ENCODE results near the gene CLIP2. TPM values are rescaled to one million over a fixed set of nuclear protein-coding genes. Genes with fewer than 3 reads are reported as not detected.

CLIP2 gene
- polyA plus RNA-seq, 1 donor from 2014 or later = 25.7 TPM

DNA sequence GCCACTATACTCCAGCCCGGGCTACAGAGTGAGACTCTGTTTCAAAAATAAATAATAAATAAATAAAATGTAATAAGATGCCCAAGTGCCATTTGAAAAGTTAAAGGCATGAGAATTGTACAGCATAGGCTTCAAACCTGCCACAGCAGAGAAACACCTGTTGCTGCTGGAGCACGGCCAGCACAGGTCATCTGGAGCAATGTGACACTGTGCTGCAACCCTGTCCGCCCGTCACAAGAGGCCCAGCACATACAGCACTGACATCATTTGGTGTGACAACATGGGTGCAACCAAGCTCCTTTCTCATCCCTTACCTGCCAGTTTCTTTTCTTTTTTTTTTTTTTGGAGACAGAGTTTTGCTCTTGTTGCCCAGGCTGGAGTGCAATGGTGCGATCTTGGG, 36.3 kb upstream of the CLIP2 start:
- no peaks in the 10 kb centered on the region for H4K20me1 ChIP-seq (ENCODE audit: insufficient read depth)
- TF ChIP-seq SMC3 (conservative IDR thresholded peaks at IDR 0.05; ENCODE audit: poor library complexity) (no peak), TAF1 (IDR thresholded peaks at IDR 0.05; ENCODE audit: low read depth) (no peak), POLR2AphosphoS5 (IDR thresholded peaks at IDR 0.05) (no peak), RAD21 (conservative IDR thresholded peaks at IDR 0.05) (no peak), MXI1 (conservative IDR thresholded peaks at IDR 0.05; ENCODE audit: poor library complexity, severe bottlenecking) (no peak), EP300 (conservative IDR thresholded peaks at IDR 0.05; ENCODE audit: poor library complexity, severe bottlenecking) (no peak), EZH2 (IDR thresholded peaks at IDR 0.05; ENCODE audit: borderline replicate concordance, insufficient read depth, low read length, poor library complexity, severe bottlenecking) (no peak)
- TF ChIP-seq, protein P1, sequence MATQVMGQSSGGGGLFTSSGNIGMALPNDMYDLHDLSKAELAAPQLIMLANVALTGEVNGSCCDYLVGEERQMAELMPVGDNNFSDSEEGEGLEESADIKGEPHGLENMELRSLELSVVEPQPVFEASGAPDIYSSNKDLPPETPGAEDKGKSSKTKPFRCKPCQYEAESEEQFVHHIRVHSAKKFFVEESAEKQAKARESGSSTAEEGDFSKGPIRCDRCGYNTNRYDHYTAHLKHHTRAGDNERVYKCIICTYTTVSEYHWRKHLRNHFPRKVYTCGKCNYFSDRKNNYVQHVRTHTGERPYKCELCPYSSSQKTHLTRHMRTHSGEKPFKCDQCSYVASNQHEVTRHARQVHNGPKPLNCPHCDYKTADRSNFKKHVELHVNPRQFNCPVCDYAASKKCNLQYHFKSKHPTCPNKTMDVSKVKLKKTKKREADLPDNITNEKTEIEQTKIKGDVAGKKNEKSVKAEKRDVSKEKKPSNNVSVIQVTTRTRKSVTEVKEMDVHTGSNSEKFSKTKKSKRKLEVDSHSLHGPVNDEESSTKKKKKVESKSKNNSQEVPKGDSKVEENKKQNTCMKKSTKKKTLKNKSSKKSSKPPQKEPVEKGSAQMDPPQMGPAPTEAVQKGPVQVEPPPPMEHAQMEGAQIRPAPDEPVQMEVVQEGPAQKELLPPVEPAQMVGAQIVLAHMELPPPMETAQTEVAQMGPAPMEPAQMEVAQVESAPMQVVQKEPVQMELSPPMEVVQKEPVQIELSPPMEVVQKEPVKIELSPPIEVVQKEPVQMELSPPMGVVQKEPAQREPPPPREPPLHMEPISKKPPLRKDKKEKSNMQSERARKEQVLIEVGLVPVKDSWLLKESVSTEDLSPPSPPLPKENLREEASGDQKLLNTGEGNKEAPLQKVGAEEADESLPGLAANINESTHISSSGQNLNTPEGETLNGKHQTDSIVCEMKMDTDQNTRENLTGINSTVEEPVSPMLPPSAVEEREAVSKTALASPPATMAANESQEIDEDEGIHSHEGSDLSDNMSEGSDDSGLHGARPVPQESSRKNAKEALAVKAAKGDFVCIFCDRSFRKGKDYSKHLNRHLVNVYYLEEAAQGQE (IDR thresholded peaks at IDR 0.05; ENCODE audit: borderline replicate concordance) = no peak
- TF ChIP-seq, protein P2, sequence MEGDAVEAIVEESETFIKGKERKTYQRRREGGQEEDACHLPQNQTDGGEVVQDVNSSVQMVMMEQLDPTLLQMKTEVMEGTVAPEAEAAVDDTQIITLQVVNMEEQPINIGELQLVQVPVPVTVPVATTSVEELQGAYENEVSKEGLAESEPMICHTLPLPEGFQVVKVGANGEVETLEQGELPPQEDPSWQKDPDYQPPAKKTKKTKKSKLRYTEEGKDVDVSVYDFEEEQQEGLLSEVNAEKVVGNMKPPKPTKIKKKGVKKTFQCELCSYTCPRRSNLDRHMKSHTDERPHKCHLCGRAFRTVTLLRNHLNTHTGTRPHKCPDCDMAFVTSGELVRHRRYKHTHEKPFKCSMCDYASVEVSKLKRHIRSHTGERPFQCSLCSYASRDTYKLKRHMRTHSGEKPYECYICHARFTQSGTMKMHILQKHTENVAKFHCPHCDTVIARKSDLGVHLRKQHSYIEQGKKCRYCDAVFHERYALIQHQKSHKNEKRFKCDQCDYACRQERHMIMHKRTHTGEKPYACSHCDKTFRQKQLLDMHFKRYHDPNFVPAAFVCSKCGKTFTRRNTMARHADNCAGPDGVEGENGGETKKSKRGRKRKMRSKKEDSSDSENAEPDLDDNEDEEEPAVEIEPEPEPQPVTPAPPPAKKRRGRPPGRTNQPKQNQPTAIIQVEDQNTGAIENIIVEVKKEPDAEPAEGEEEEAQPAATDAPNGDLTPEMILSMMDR (IDR thresholded peaks at IDR 0.05; ENCODE audit: poor library complexity, severe bottlenecking) = no peak
- H3K4me3 ChIP-seq (ENCODE audit: low read length) = peak overlapping the region; percentile 100
- H3K27ac ChIP-seq (ENCODE audit: low read length) = no peak overlapping the region
- H3F3A ChIP-seq (ENCODE audit: insufficient read depth, low read length, poor library complexity, severe bottlenecking) = no peaks in the 10 kb centered on the region
- no peaks in the 10 kb centered on the region for H3K36me3 ChIP-seq (ENCODE audit: insufficient read depth, low read length)
- H2AFZ ChIP-seq (ENCODE audit: low read depth, low read length) = no peak overlapping the region
- H3K27me3 ChIP-seq (ENCODE audit: insufficient read depth, low read depth, low read length) = no peaks in the 10 kb centered on the region
- peaks cover 23% of the 10 kb centered on the region for H3K79me2 ChIP-seq (replicated peaks; ENCODE audit: insufficient read depth, low read length)
- peak overlapping the region; percentile 62 for H3K4me2 ChIP-seq (ENCODE audit: low read length)
- no peaks in the 10 kb centered on the region for H3K9me2 ChIP-seq (ENCODE audit: insufficient read depth, low read length)
- no peaks in the 10 kb centered on the region for H3K9me3 ChIP-seq (ENCODE audit: low read length)
- H3K9ac ChIP-seq (ENCODE audit: low read length) = no peak overlapping the region

DNA sequence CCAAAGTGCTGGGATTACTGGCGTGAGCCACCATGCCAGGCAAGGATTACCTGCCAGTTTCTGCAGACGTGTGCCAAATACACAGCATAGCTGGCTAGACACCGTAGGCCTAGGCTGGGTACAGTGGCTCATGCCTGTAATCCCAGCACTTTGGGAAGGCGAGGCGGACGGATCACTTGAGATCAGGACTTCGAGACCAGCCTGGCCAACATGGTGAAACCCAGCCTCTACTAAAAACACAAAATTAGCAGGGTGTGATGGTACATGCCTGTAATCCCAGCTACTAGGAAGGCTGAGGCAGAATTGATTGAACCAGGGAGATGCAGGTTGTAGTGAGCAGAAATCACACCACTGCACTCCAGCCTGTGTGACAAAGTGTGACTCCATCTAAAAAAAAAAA, 35.9 kb upstream of the CLIP2 start:
- TF ChIP-seq TAF1 (IDR thresholded peaks at IDR 0.05; ENCODE audit: low read depth) = no peak
- TF ChIP-seq POLR2AphosphoS5 (IDR thresholded peaks at IDR 0.05) = no peak
- no peak for TF ChIP-seq SMC3 (conservative IDR thresholded peaks at IDR 0.05; ENCODE audit: poor library complexity)
- TF ChIP-seq, protein P1 (IDR thresholded peaks at IDR 0.05; ENCODE audit: borderline replicate concordance) = no peak
- TF ChIP-seq RAD21 (conservative IDR thresholded peaks at IDR 0.05) = no peak
- TF ChIP-seq MXI1 (conservative IDR thresholded peaks at IDR 0.05; ENCODE audit: poor library complexity, severe bottlenecking) = no peak
- no peak for TF ChIP-seq EP300 (conservative IDR thresholded peaks at IDR 0.05; ENCODE audit: poor library complexity, severe bottlenecking)
- TF ChIP-seq, protein P2 (IDR thresholded peaks at IDR 0.05; ENCODE audit: poor library complexity, severe bottlenecking) = no peak
- no peak for TF ChIP-seq EZH2 (IDR thresholded peaks at IDR 0.05; ENCODE audit: borderline replicate concordance, insufficient read depth, low read length, poor library complexity, severe bottlenecking)
- Histone ChIP-seq H3K79me2 (replicated peaks; ENCODE audit: insufficient read depth, low read length) (peaks cover 23% of the 10 kb centered on the region), H3F3A (ENCODE audit: insufficient read depth, low read length, poor library complexity, severe bottlenecking) (no peaks in the 10 kb centered on the region), H3K9me2 (ENCODE audit: insufficient read depth, low read length) (no peaks in the 10 kb centered on the region), H4K20me1 (ENCODE audit: insufficient read depth) (no peaks in the 10 kb centered on the region), H3K9ac (ENCODE audit: low read length) (peak overlapping the region; percentile 99), H3K4me3 (ENCODE audit: low read length) (peak overlapping the region; percentile 100), H2AFZ (ENCODE audit: low read depth, low read length) (no peak overlapping the region), H3K36me3 (ENCODE audit: insufficient read depth, low read length) (no peaks in the 10 kb centered on the region), H3K9me3 (ENCODE audit: low read length) (no peaks in the 10 kb centered on the region), H3K4me2 (ENCODE audit: low read length) (peak overlapping the region; percentile 62), H3K27ac (ENCODE audit: low read length) (no peak overlapping the region), H3K27me3 (ENCODE audit: insufficient read depth, low read depth, low read length) (no peaks in the 10 kb centered on the region)

Data from neural cell (in vitro differentiated cells).